Bronchial epithelial cell (primary cell): ENCODE data around the gene LAMP5. TPM values are rescaled to one million over a fixed set of nuclear protein-coding genes. Genes with fewer than 3 reads are reported as not detected.

Source experiments
- DNase-seq: peaks from one replicate; pipeline ENCODE4 v3.0.0-alpha.2; 2010; ENCODE audit warnings: low read depth
- FAIRE-seq: peaks from 2 replicates; lab custom pipeline; 2011; peaks lifted over from hg19 to GRCh38; lab: Jason Lieb, UNC
- H3K27me3 ChIP-seq: 2 replicates; pipeline ENCODE4 v1.5.1; 2011; ENCODE audit warnings: low read length; ENCODE audit not compliant: control insufficient read depth, insufficient read depth
- H3K36me3 ChIP-seq: 2 replicates; pipeline ENCODE4 v1.5.1; 2011; ENCODE audit warnings: low read length; ENCODE audit not compliant: control insufficient read depth, insufficient read depth
- H3K4me3 ChIP-seq: 2 replicates; pipeline ENCODE4 v1.5.1; 2011; ENCODE audit warnings: mild to moderate bottlenecking, low read depth, low read length, control low read depth
- total RNA-seq: library from RNA; depleted of rRNA; stranded (reverse); fragments of >200 nt; gene quantifications from 2 replicates; pipeline ENCODE4 v1.2.1, GENCODE V29; 2014
- TF ChIP-seq, protein P1 (sequence below): IDR thresholded peaks from 2 replicates; pipeline ENCODE4 v1.5.1; 2011; ENCODE audit warnings: mild to moderate bottlenecking, moderate library complexity, low read length, control low read depth, inconsistent platforms; ENCODE audit not compliant: insufficient read depth, severe bottlenecking

The LAMP5 gene
- total RNA-seq, 1 donor from 2014 or later, result not detected

- Histone ChIP-seq H3K36me3 (no peaks in the 10 kb centered on the region), H3K27me3 (no peaks in the 10 kb centered on the region), H3K4me3 (no peak overlapping the region)
- TF ChIP-seq, protein P1, sequence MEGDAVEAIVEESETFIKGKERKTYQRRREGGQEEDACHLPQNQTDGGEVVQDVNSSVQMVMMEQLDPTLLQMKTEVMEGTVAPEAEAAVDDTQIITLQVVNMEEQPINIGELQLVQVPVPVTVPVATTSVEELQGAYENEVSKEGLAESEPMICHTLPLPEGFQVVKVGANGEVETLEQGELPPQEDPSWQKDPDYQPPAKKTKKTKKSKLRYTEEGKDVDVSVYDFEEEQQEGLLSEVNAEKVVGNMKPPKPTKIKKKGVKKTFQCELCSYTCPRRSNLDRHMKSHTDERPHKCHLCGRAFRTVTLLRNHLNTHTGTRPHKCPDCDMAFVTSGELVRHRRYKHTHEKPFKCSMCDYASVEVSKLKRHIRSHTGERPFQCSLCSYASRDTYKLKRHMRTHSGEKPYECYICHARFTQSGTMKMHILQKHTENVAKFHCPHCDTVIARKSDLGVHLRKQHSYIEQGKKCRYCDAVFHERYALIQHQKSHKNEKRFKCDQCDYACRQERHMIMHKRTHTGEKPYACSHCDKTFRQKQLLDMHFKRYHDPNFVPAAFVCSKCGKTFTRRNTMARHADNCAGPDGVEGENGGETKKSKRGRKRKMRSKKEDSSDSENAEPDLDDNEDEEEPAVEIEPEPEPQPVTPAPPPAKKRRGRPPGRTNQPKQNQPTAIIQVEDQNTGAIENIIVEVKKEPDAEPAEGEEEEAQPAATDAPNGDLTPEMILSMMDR, result no peak
- no peak for DNase-seq
- no peak for FAIRE-seq
These were observed 35.9 kb downstream of the LAMP5 start for GRCh38 chr20:9550283-9550682.

- no peak for DNase-seq
- Histone ChIP-seq H3K36me3 (no peaks in the 10 kb centered on the region), H3K27me3 (no peaks in the 10 kb centered on the region), H3K4me3 (no peak overlapping the region)
- FAIRE-seq, result no peak
- TF ChIP-seq, protein P1, result no peak
These were observed 36.5 kb downstream of the LAMP5 start for GRCh38 chr20:9550871-9551270.

- Histone ChIP-seq H3K27me3 (no peaks in the 10 kb centered on the region), H3K36me3 (no peaks in the 10 kb centered on the region), H3K4me3 (no peak overlapping the region)
- no peak for FAIRE-seq
- TF ChIP-seq, protein P1, result no peak
- peak; percentile 17 for DNase-seq
These were observed 37.6 kb downstream of the LAMP5 start for GRCh38 chr20:9551808-9552550.

DNA sequence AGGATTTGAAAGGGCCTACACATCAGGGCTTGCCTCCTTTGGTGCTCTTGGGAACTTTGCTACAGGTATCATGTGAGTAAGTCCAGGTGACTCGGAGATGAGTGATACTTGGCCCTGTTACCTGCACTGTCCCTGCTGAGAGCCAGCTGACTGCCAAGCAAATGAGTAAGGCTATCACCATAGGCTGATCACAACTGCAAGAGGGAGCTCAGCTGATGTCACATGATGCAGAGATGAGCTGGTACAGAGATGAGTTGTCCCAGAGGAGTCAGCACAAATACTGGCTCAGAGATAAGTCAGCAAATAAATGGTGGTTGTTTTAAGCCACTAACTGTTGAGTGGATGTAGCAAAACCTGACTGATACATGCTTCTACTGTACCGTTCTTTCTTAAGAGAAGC, 41.4 kb downstream of the LAMP5 start:
- Histone ChIP-seq H3K4me3 (no peak overlapping the region), H3K36me3 (no peaks in the 10 kb centered on the region), H3K27me3 (no peaks in the 10 kb centered on the region)
- peak; percentile 95 for FAIRE-seq
- TF ChIP-seq, protein P1, result no peak
- peak; percentile 97 for DNase-seq

DNA sequence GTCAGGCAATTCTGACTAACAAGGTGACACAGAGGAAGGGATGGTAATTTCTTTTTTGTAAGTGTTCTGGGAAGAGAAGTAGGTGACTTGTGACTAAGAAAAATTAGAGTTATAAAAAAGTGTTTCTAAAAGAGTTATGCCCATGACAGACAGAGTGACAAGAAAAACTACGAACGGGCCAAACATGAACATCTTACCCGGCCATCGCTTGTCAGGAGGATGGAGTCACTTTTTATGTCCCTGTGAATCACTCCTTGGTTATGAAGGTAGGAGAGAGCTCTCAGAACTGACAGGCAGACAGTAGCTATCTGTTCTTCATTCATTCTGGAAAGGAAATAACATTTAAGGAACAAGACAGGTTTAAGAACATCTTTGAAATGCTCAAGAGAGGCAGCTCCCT, 43.0 kb downstream of the LAMP5 start:
- Histone ChIP-seq H3K27me3 (no peaks in the 10 kb centered on the region), H3K36me3 (no peaks in the 10 kb centered on the region), H3K4me3 (no peak overlapping the region)
- FAIRE-seq, result no peak
- DNase-seq, result no peak
- TF ChIP-seq, protein P1, result no peak
